HG03457 (cell line): ENCODE measurements around the gene TFG.
"Not testable (repeated sequence)": the region's sequence is repeated elsewhere in the genome, so short reads cannot be mapped to it uniquely, and the experiment has no call there.

Experiments used
- ATAC-seq: cut with Tn5 transposase; IDR thresholded peaks from one replicate; pipeline ENCODE4 v1.9.1; 2021; ENCODE audit warnings: moderate number of reproducible peaks; ENCODE audit not compliant: unreplicated experiment

Gene TFG

GRCh38 chr3:100708989-100709841, at the start of gene TFG:
TSS of gene TFG (plus strand) at chr3:100709494. CDS start at chr3:100713686, 4,192 bp downstream.
- ATAC-seq = peak; percentile 92

- not testable (repeated sequence) for ATAC-seq
Observed at GRCh38 chr3:100661294-100661693, 48.0 kb upstream of the TFG start.

- ATAC-seq = no peak
Observed at GRCh38 chr3:100662113-100662823, 47.0 kb upstream of the TFG start.

DNA sequence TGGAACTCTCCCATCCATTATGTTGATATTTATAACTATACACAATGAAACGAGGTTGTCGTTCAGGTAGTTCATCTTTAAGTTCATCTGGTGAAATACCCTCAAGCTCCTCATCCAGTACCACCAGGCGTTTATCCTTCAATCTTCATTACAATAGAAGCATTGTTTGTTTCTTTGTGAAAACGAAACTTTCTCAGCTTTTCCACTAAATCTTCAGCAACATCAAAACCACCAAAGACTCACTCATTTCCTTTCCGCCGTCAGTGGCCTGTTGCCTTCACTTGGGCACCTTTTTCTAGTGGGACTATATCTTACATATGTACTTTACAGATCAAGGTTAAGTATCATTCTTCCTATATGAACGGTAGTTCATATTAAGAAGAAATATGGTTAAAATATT, 44.1 kb upstream of the TFG start:
- no peak for ATAC-seq

GRCh38 chr3:100666699-100667098, 42.6 kb upstream of the TFG start:
- not testable (repeated sequence) for ATAC-seq

- not testable (repeated sequence) for ATAC-seq
Observed at GRCh38 chr3:100667316-100667715, 42.0 kb upstream of the TFG start.

- ATAC-seq = not testable (repeated sequence)
Observed at GRCh38 chr3:100670995-100671394, 38.3 kb upstream of the TFG start.

GRCh38 chr3:100681496-100681895, 27.8 kb upstream of the TFG start:
- ATAC-seq = no peak

DNA sequence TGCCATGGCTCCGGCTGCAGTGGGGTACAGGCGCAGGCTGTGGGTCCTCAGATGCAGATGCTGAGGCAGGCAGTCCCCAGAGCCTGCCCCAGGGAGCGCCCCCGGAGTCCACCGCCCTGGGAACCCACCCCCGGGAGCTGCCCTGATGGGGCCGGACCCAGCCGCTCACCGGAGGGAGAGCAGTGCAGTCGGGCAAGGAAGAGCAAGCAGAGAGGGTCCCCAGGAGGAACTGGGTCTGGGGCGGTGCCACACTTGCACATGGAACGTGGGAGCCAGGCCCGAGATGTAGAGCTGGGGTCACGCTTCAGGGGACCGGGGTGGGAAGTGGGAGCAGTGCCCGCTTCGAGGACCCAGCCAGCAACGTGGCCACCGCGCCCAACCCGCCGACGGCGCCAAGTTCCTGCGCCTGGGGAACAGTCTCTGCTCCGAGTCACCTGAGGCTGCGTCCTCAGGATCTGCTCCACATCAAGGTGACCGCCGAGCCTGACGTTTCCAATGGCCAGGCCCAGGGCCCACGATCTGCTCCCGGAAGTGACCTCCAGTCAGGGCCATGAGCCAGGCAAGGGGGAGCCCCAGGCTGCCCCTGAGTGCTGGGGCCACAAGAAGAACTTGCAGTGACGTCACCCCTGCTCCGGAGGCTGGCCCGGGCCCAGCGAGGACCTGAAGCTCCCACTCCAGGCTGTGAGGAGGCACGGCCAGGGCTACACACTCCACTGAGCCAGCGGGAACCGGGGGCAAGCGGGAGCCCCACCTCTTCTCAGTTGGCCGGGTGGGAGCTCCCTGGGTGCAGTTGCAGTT, 27.0 kb upstream of the TFG start:
- no peak for ATAC-seq

- no peak for ATAC-seq
Observed at GRCh38 chr3:100682854-100683760, 26.2 kb upstream of the TFG start.

GRCh38 chr3:100693225-100693624, 16.1 kb upstream of the TFG start:
- no peak for ATAC-seq

DNA sequence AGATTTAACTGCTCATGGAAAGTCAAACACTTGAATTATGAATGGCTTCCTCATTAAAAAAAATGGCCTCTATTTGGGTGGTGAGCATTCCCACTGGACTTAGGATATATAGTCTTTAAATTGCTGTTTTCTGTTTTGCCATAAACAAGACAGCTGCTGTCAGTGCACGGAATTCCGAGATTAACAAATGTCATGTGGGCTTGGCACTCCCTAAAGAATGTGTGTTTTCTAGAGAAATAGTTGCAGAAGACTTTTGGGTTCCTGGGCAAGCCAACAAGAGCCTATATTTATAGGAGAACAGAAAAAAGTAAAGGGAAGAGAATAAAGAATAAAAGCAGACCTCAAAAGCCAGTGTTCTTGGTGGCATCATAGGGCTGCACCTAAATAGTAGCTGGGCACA, 13.6 kb upstream of the TFG start:
- no peak for ATAC-seq

DNA sequence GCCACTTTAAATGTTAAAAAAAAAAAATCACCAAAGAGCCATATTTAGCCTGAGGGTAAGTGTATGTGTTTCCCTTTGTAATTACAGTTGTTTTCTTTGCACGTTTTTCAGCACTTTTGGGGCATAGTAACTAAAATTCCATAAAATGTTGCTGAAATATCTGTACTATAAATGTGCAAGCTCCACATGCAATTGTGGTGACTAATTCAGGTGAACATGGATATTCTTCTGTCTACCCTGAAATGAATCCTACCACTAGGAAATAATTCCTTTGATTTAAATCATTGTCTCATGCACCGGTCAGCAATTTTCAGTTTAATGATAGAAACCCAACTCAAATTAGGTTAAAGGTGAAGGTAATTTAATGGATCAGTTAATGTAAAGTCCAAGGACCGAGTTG, 13.1 kb upstream of the TFG start:
- no peak for ATAC-seq

- no peak for ATAC-seq
Observed at GRCh38 chr3:100697172-100697571, 12.1 kb upstream of the TFG start.

GRCh38 chr3:100697723-100698285, 11.5 kb upstream of the TFG start:
- no peak for ATAC-seq

DNA sequence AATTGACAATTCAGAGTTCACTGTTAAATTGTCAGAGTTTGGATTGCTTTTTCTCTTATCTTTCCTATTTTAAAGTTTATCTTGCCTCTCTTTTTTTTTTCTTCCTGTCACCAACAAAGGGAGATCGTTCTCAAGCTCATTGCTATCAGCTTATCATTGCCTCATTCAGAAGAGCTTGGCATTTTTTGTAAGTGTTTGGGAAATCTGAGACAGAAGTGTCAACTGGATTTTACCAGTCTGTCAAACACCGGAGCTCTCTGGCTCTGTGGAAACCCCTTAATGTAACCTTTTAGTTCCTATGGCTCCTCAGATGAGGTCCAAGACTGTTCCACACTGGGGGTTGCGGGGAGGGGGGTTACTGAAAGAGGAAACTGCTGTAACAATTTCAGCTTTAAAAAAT, 10.6 kb upstream of the TFG start:
- ATAC-seq = no peak

GRCh38 chr3:100700708-100701107, 8.6 kb upstream of the TFG start:
- no peak for ATAC-seq

DNA sequence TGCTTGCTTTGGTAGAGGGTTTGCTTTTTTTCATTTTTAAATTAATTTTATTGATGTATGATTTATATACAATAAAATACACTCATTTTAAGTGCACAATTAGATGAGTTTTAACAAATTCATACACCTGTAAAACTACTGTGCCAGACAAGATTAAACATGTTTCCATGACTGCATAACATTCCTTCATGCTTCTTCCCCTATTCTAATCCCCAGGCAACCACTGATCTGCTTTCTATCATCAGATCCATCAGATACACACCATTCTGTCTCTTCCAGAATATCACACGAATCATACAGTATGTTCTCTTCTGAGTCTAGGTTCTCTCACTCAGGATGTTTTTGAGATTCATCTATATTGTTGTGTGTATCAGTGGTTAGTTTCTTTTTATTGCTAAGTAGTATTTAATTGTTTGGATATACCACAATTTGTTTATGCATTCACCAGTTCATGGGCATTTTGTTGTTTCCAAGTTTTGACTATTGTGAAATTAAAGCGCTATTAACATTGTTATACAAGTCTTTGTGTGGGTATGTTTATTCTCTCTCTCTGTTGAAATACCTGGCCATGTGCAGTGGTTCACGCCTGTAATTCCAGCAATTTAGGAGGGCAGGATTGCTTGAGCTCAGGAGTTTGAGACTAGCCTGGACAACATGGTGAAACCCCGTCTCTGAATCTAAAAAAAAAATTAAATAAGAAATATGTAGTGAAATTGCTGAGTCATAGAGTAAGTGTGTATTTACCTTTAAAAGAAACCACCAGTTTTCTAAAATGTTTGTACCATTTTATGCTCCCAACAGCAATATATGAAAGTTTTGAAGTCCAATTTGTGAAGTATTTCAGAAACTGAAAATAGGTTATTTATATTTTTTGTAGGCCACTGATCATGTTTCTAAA, 7.0 kb upstream of the TFG start:
- ATAC-seq = no peak

DNA sequence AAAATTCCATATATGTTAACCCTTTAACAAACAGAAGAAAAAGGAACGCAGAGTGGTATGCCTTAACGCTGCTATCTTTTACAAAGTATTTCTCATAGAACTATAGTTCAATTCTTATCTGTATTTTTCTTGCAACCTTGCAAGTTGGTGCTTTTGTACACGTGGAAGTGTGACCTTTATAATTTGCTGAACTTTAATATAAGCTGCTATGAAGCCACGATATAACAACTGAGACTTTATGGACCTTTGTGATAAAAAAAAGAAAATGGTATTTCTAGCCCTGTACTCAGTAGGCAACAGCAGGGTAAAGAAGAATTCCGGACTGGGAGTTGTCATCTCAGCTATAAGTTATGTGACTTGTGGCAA, 6.3 kb upstream of the TFG start:
- ATAC-seq = no peak
